Suprapubic skin (tissue), 4 donors: ENCODE measurements around the gene SPAG8. TPM values are rescaled to one million over a fixed set of nuclear protein-coding genes. Genes with fewer than 3 reads are reported as not detected.

Experiments used
- DNase-seq, 2 donors: peaks; one replicate each; pipeline ENCODE4 v3.0.0-alpha.2; 2019; ENCODE audit warnings: low spot score in 2 of 2
- H3K27ac ChIP-seq: fragments of 200-600 bp; sonication (generic); one replicate; pipeline ENCODE4 v1.5.1; 2019
- H3K27me3 ChIP-seq: fragments of 200-600 bp; sonication (generic); one replicate; pipeline ENCODE4 v1.5.1; 2019
- H3K36me3 ChIP-seq: fragments of 200-600 bp; sonication (generic); one replicate; pipeline ENCODE4 v1.5.1; 2019
- H3K4me1 ChIP-seq: fragments of 200-600 bp; sonication (generic); one replicate; pipeline ENCODE4 v1.5.1; 2019
- H3K4me3 ChIP-seq: fragments of 200-600 bp; sonication (generic); one replicate; pipeline ENCODE4 v1.5.1; 2019; ENCODE audit warnings: mild to moderate bottlenecking
- H3K9me3 ChIP-seq: fragments of 200-600 bp; sonication (generic); one replicate; pipeline ENCODE4 v1.5.1; 2019
- EP300 ChIP-seq: sonication (generic); formaldehyde crosslinking; IDR thresholded peaks from one replicate; pipeline ENCODE4 v1.6.1; 2017; ENCODE audit warnings: antibody characterized with exemption
- POLR2A ChIP-seq, 2 donors: fragments of 450-650 bp; IDR thresholded peaks; one replicate each; pipeline ENCODE4 v1.6.1; 2017; ENCODE audit warnings: antibody characterized with exemption in 2 of 2, mild to moderate bottlenecking in 2 of 2, moderate library complexity in 2 of 2
- POLR2AphosphoS5 ChIP-seq, 3 donors: sonication (generic); formaldehyde crosslinking; IDR thresholded peaks; one replicate each; pipeline ENCODE4 v1.6.1; 2017; ENCODE audit warnings: antibody characterized with exemption in 3 of 3
- WGBS: methylation state at CpG from one replicate; pipeline ENCODE4 v1.1.5; 2018; 5-methylcytosine and 5-hydroxymethylcytosine counted together
- total RNA-seq, 4 donors: library from RNA; depleted of rRNA; stranded (reverse); fragments of >200 nt; gene quantifications; one replicate each; pipeline ENCODE4 v1.1.0, GENCODE V29; 2016
- TF ChIP-seq, protein P1 (sequence below), 2 donors: fragments of 200-600 bp in 1 of 2; fragments of 450-650 bp in 1 of 2; sonication (generic) in 1 of 2; IDR thresholded peaks; one replicate each; pipeline ENCODE4 v1.5.1; 2016 to 2019; ENCODE audit warnings: antibody characterized with exemption in 2 of 2, mild to moderate bottlenecking in 1 of 2, moderate library complexity in 1 of 2

The SPAG8 gene
- total RNA-seq, 4 donors from 2014 or later: 0.47 to 0.53 (median 0.52) TPM; not detected in 1

DNA sequence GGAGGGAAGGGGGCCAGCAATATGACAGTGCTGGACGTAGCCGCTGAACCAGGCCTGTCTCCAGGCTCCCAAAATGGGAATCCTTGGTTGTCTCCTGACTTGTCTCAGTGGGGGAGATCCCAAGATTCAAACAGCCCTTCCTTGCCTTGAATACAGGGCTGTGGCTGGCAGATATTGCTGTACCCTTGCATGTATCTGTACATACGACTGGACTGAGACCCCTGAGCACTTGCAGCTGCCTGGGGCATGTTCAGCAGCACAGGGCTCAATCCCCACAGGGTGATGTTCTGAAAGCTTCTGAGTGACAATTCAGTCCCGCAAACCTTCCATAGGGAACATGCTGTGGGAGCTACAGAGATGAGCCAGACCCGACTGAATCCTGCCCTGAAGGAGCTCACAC lies 44.8 kb upstream of the SPAG8 start:
- Histone ChIP-seq H3K27ac (no peak overlapping the region), H3K9me3 (no peaks in the 10 kb centered on the region), H3K36me3 (peaks cover 6% of the 10 kb centered on the region), H3K4me1 (peaks cover 3% of the 10 kb centered on the region), H3K4me3 (no peak overlapping the region), H3K27me3 (peaks cover 8% of the 10 kb centered on the region)
- 93% methylated on average over 5 of the region's 5 CpGs for WGBS
- no peak for TF ChIP-seq EP300
- DNase-seq: no peak

- 77% methylated on average over 3 of the region's 3 CpGs for WGBS
- no peak overlapping the region for H3K27ac ChIP-seq
- H3K9me3 ChIP-seq: no peaks in the 10 kb centered on the region
- DNase-seq: no peak
- peaks cover 6% of the 10 kb centered on the region for H3K36me3 ChIP-seq
- H3K27me3 ChIP-seq: peaks cover 2% of the 10 kb centered on the region
- H3K4me3 ChIP-seq: no peak overlapping the region
- TF ChIP-seq POLR2A (IDR thresholded peaks at IDR 0.05) (no peak), POLR2AphosphoS5 (IDR thresholded peaks at IDR 0.05) (no peak), EP300 (no peak)
- TF ChIP-seq, protein P1, sequence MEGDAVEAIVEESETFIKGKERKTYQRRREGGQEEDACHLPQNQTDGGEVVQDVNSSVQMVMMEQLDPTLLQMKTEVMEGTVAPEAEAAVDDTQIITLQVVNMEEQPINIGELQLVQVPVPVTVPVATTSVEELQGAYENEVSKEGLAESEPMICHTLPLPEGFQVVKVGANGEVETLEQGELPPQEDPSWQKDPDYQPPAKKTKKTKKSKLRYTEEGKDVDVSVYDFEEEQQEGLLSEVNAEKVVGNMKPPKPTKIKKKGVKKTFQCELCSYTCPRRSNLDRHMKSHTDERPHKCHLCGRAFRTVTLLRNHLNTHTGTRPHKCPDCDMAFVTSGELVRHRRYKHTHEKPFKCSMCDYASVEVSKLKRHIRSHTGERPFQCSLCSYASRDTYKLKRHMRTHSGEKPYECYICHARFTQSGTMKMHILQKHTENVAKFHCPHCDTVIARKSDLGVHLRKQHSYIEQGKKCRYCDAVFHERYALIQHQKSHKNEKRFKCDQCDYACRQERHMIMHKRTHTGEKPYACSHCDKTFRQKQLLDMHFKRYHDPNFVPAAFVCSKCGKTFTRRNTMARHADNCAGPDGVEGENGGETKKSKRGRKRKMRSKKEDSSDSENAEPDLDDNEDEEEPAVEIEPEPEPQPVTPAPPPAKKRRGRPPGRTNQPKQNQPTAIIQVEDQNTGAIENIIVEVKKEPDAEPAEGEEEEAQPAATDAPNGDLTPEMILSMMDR (IDR thresholded peaks at IDR 0.05): no peak
- peaks cover 3% of the 10 kb centered on the region for H3K4me1 ChIP-seq
These were observed 44.1 kb upstream of the SPAG8 start for GRCh38 chr9:35856206-35856605.

DNA sequence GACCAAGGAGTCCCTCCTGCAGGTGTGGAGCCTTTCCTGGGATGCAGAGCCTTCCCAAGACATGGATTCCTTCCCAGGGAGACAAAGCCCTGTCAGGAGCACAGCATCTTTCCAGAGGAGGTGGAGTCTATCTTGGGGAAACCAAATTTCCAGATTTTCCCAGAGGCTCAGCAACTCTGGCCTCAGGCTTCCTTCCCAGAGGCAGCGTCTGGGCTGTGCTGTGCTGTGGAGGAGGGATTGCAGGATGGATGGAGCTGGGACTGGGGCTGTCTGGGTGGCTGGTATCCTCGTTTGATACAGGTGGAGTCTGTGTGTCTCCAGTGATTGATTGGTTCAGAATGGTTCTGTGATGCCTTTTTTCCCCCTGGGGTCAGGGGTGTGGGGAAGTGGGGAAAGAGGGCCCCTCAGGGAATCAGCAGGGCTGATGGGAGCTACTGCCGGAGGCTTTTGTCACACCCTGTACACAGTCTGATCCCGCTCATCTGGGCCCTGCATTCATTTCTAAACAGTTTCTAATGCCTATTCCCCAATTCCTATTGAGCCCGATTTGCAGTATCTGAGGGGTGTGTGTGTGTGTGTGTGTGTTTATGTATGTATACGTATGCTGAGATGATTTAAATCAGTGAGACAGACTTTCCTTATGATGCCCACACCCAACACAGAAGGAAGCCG lies 42.2 kb upstream of the SPAG8 start:
- WGBS: 88% methylated on average over 7 of the region's 7 CpGs
- peaks cover under 1% of the 10 kb centered on the region for H3K4me1 ChIP-seq
- no peak for DNase-seq
- no peak overlapping the region for H3K27ac ChIP-seq
- no peaks in the 10 kb centered on the region for H3K9me3 ChIP-seq
- TF ChIP-seq, protein P1 (IDR thresholded peaks at IDR 0.05): no peak
- TF ChIP-seq POLR2A (IDR thresholded peaks at IDR 0.05) (no peak), EP300 (no peak), POLR2AphosphoS5 (IDR thresholded peaks at IDR 0.05) (no peak)
- H3K27me3 ChIP-seq: no peaks in the 10 kb centered on the region
- peaks cover 6% of the 10 kb centered on the region for H3K36me3 ChIP-seq
- no peak overlapping the region for H3K4me3 ChIP-seq

DNA sequence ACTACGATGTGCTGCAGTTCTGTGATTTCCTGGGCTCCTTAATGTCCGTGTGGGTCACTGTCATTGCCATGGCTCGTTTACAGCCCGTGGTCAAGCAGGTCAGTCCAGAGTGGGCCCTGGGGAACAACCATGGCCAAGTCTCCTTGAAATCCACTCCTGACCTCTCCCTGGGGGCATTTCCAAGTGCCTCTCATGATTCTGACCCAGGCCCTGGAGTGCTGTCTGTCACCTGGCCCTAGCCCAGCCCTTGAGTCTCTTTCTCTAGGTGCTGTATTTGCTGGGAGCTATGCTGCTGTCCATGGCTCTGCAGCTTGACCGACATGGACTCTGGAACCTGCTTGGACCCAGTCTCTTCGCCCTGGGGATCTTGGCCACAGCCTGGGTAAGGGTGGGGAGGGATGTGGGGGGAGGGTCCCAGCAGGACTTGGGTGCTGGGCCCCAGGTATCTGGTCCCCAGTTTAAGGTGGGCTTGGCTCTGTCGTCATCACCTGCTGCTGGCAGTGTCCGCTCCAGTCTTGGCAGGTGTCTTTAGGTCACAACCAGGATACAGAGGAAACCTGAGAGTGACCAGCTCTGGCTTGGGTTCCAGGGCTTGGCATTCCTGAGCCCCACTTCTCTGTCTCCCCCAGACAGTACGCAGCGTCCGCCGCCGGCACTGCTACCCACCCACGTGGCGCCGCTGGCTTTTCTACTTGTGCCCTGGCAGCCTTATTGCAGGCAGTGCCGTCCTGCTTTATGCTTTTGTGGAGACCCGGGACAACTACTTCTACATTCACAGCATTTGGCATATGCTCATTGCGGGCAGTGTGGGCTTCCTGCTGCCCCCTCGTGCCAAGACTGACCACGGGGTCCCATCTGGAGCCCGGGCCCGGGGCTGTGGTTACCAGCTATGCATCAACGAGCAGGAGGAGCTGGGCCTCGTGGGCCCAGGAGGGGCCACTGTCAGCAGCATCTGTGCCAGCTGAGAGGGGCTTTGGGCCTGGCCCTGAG lies 41.1 kb upstream of the SPAG8 start:
- WGBS: 92% methylated on average over 21 of the region's 25 CpGs
- Histone ChIP-seq H3K4me3 (no peak overlapping the region), H3K4me1 (no peaks in the 10 kb centered on the region), H3K36me3 (peaks cover 6% of the 10 kb centered on the region), H3K27me3 (no peaks in the 10 kb centered on the region), H3K9me3 (no peaks in the 10 kb centered on the region), H3K27ac (no peak overlapping the region)
- no peak for DNase-seq
- TF ChIP-seq, protein P1 (IDR thresholded peaks at IDR 0.05): no peak
- TF ChIP-seq EP300 (no peak), POLR2A (IDR thresholded peaks at IDR 0.05) (no peak)

DNA sequence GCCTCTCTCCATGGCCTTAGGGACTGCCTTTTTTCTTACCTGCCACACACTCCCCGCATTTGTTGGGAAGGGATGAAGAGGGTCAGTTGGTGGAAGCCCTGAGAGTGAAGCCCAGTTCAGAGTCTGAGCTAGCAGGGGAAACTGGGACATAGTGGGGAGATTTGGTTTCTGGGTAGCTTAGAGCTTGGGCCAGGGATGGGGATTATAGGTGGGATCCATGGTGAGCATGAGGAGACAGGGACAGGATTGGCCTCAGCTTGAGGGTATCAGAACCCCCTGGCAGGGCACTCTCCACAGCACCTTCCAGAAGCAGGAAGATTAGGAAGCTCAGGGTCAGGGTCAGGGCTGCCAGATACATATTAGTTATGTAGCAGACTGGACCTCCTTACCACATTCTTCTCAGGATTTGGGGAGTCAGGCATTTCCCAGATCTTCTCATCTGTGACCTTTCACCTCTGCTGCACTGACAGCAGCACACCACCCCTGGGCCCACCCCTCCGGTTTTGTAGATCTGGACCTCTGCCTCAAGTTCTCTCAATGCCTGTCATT lies 40.3 kb upstream of the SPAG8 start:
- Histone ChIP-seq H3K27me3 (no peaks in the 10 kb centered on the region), H3K4me3 (no peak overlapping the region)
- DNase-seq: no peak

More for the DNA sequence above, 40.3 kb upstream of the SPAG8 start:
- H3K36me3 ChIP-seq: peaks cover 6% of the 10 kb centered on the region
- TF ChIP-seq POLR2AphosphoS5 (IDR thresholded peaks at IDR 0.05): no peak
- no peak for TF ChIP-seq POLR2A (IDR thresholded peaks at IDR 0.05)
- TF ChIP-seq, protein P1 (IDR thresholded peaks at IDR 0.05): no peak
- no peak for TF ChIP-seq EP300
- peaks cover 4% of the 10 kb centered on the region for H3K4me1 ChIP-seq
- no peak overlapping the region for H3K27ac ChIP-seq
- WGBS: 86% methylated on average over 2 of the region's 2 CpGs
- H3K9me3 ChIP-seq: no peaks in the 10 kb centered on the region
